IMR-90 (cell line): Measurements from ENCODE around the gene DNAJC12. TPM values are rescaled to one million over a fixed set of nuclear protein-coding genes. Genes with fewer than 3 reads are reported as not detected.

Source experiments
- ATAC-seq: fragments of 200-7000 bp; cut with Tn5 transposase; 2 replicates; pipeline ENCODE4 v1.9.1; 2020; ENCODE audit warnings: low read depth, mild to moderate bottlenecking, moderate library complexity
- BruUV-seq: library from RNA; stranded (reverse); fragments of 400-500 nt; replicated peaks from 2 replicates; lab custom pipeline; 2021; lab: Mats Ljungman, UMichigan
- CTCF ChIA-PET: fragments of 300-600 bp; formaldehyde crosslinking; extraction: SDS; loops from one replicate; lab custom pipeline; 2021; ENCODE audit warnings: antibody characterized with exemption; lab: Yijun Ruan, JAX
- POLR2A ChIA-PET: fragments of 300-600 bp; sonication (Branson Sonifier 250); formaldehyde crosslinking; loops from one replicate; lab custom pipeline; 2022; ENCODE audit warnings: antibody characterized with exemption; ENCODE audit not compliant: unreplicated experiment; lab: Charles Lee
- DNase-seq: peaks from one replicate; pipeline ENCODE4 v3.0.0; 2013
- H2AFZ ChIP-seq: replicated peaks from 2 replicates; pipeline ENCODE3; 2013; ENCODE audit warnings: low read length, mild to moderate bottlenecking; ENCODE audit not compliant: poor library complexity
- H2AK5ac ChIP-seq: 2 replicates; pipeline ENCODE4 v1.6.1; 2013; ENCODE audit warnings: low read depth, low read length, inconsistent platforms
- H2AK9ac ChIP-seq: replicated peaks from 2 replicates; pipeline ENCODE3; 2013; ENCODE audit warnings: mild to moderate bottlenecking, low read depth, low read length, moderate library complexity; ENCODE audit not compliant: poor library complexity
- H2BK120ac ChIP-seq: 2 replicates; pipeline ENCODE4 v1.6.1; 2013; ENCODE audit warnings: low read depth, low read length, inconsistent platforms
- H2BK15ac ChIP-seq: 3 replicates; pipeline ENCODE4 v1.6.1; 2013; ENCODE audit warnings: low read depth, low read length, inconsistent platforms
- H2BK20ac ChIP-seq: 2 replicates; pipeline ENCODE4 v1.6.1; 2013; ENCODE audit warnings: low read depth, mild to moderate bottlenecking, inconsistent platforms, low read length, moderate library complexity
- H2BK5ac ChIP-seq: 2 replicates; pipeline ENCODE4 v1.6.1; 2013; ENCODE audit warnings: mild to moderate bottlenecking, low read depth, low read length, inconsistent platforms; ENCODE audit not compliant: poor library complexity, severe bottlenecking
- H3K14ac ChIP-seq: replicated peaks from 2 replicates; pipeline ENCODE4 v1.6.1; 2013; ENCODE audit warnings: low read depth, low read length, inconsistent platforms
- H3K18ac ChIP-seq: 2 replicates; pipeline ENCODE4 v1.6.1; 2013; ENCODE audit warnings: low read depth, low read length, control low read depth
- H3K23ac ChIP-seq: 2 replicates; pipeline ENCODE4 v1.6.1; 2013; ENCODE audit warnings: low read depth, low read length, inconsistent platforms
- H3K27ac ChIP-seq: 2 replicates; pipeline ENCODE4 v1.5.1; 2013; ENCODE audit warnings: mild to moderate bottlenecking, control low read depth, low read length; ENCODE audit not compliant: insufficient read depth
- H3K27me3 ChIP-seq: 2 replicates; pipeline ENCODE4 v1.6.1; 2013; ENCODE audit warnings: low read length; ENCODE audit not compliant: control insufficient read depth, insufficient read depth
- H3K36me3 ChIP-seq: 2 replicates; pipeline ENCODE4 v1.6.1; 2013; ENCODE audit warnings: low read length, mixed read lengths; ENCODE audit not compliant: control insufficient read depth, insufficient read depth
- H3K4ac ChIP-seq: 2 replicates; pipeline ENCODE4 v1.6.1; 2013; ENCODE audit warnings: low read depth, low read length, inconsistent platforms
- H3K4me1 ChIP-seq: 2 replicates; pipeline ENCODE4 v1.6.1; 2013; ENCODE audit warnings: low read length, mixed read lengths; ENCODE audit not compliant: control insufficient read depth, insufficient read depth
- H3K4me2 ChIP-seq: 2 replicates; pipeline ENCODE4 v1.6.1; 2013; ENCODE audit warnings: low read depth, mild to moderate bottlenecking, control low read depth, low read length, moderate library complexity
- H3K4me3 ChIP-seq: 2 replicates; pipeline ENCODE4 v1.5.1; 2013; ENCODE audit warnings: low read depth, mild to moderate bottlenecking, control low read depth, low read length, moderate library complexity; ENCODE audit not compliant: insufficient read depth
- H3K56ac ChIP-seq: 2 replicates; pipeline ENCODE4 v1.6.1; 2013; ENCODE audit warnings: low read length, inconsistent platforms; ENCODE audit not compliant: insufficient read depth; ENCODE audit errors: extremely low read depth
- H3K79me1 ChIP-seq, 2 experiments: 2 replicates each; pipeline ENCODE4 v1.6.1; 2013; ENCODE audit warnings: low read length in 2 of 2, inconsistent platforms in 1 of 2, low read depth in 1 of 2
- H3K9ac ChIP-seq: 2 replicates; pipeline ENCODE4 v1.6.1; 2013; ENCODE audit warnings: low read depth, low read length, control low read depth
- H3K9me1 ChIP-seq: 2 replicates; pipeline ENCODE4 v1.6.1; 2013; ENCODE audit warnings: low read length, inconsistent platforms; ENCODE audit not compliant: insufficient read depth
- H3K9me3 ChIP-seq: 2 replicates; pipeline ENCODE4 v1.6.1; 2013; ENCODE audit warnings: low read length; ENCODE audit not compliant: control insufficient read depth, insufficient read depth
- H4K20me1 ChIP-seq: 2 replicates; pipeline ENCODE4 v1.6.1; 2013; ENCODE audit warnings: low read length, inconsistent platforms; ENCODE audit not compliant: insufficient read depth
- H4K5ac ChIP-seq: 2 replicates; pipeline ENCODE4 v1.6.1; 2013; ENCODE audit warnings: mild to moderate bottlenecking, low read depth, low read length, control low read depth
- H4K8ac ChIP-seq, 2 experiments: 2 replicates each; pipeline ENCODE4 v1.6.1; 2013; ENCODE audit warnings: low read depth in 2 of 2, low read length in 2 of 2, control low read depth in 1 of 2, inconsistent platforms in 1 of 2
- H4K91ac ChIP-seq: 2 replicates; pipeline ENCODE4 v1.6.1; 2013; ENCODE audit warnings: low read depth, low read length, inconsistent platforms; ENCODE audit not compliant: insufficient read depth
- BHLHE40 ChIP-seq: fragments of 150-350 bp; IDR thresholded peaks from 2 replicates; pipeline ENCODE4 v1.6.1; 2016; ENCODE audit warnings: mild to moderate bottlenecking, low read depth, low read length
- CEBPB ChIP-seq: IDR thresholded peaks from 2 replicates; pipeline ENCODE4 v1.6.1; 2012; ENCODE audit warnings: low read depth, low read length, improper control_type of control experiment
- FOS ChIP-seq: fragments of 150-350 bp; IDR thresholded peaks from 2 replicates; pipeline ENCODE4 v1.6.1; 2016; ENCODE audit warnings: low read depth, low read length
- MAFK ChIP-seq: IDR thresholded peaks from 2 replicates; pipeline ENCODE4 v1.6.1; 2012; ENCODE audit warnings: low read depth, low read length, improper control_type of control experiment
- MXI1 ChIP-seq: IDR thresholded peaks from 2 replicates; pipeline ENCODE4 v1.6.1; 2012; ENCODE audit warnings: low read depth, mild to moderate bottlenecking, low read length, moderate library complexity, borderline replicate concordance
- NFE2L2 ChIP-seq: fragments of 150-350 bp; IDR thresholded peaks from 2 replicates; pipeline ENCODE4 v1.6.1; 2016; ENCODE audit warnings: low read depth, mild to moderate bottlenecking, low read length
- POLR2A ChIP-seq: IDR thresholded peaks from 2 replicates; pipeline ENCODE4 v1.6.1; 2012; ENCODE audit warnings: mild to moderate bottlenecking, low read depth, low read length
- RAD21 ChIP-seq: IDR thresholded peaks from 2 replicates; pipeline ENCODE4 v1.6.1; 2012; ENCODE audit warnings: low read length, improper control_type of control experiment
- RCOR1 ChIP-seq: IDR thresholded peaks from 2 replicates; pipeline ENCODE4 v1.6.1; 2012; ENCODE audit warnings: mild to moderate bottlenecking, low read length, improper control_type of control experiment; ENCODE audit not compliant: insufficient replicate concordance
- SMC3 ChIP-seq: fragments of 150-350 bp; IDR thresholded peaks from 2 replicates; pipeline ENCODE4 v1.6.1; 2016; ENCODE audit warnings: low read depth, mild to moderate bottlenecking, antibody characterized with exemption, low read length, moderate library complexity
- WGBS, 2 experiments: methylation state at CpG; one replicate each; pipeline versions ENCODE4 v1.1.5 to v1.1.7; 2013; ENCODE audit warnings: missing lambda C conversion rate in 2 of 2; ENCODE audit not compliant: insufficient read length in 1 of 2; ENCODE audit errors: extremely low coverage in 2 of 2; 5-methylcytosine and 5-hydroxymethylcytosine counted together
- dilution Hi-C: fragments of 300-500 bp; cut with HindIII; formaldehyde crosslinking; loops from one replicate; pipeline ENCODE4 v1.14.3; 2018; ENCODE audit warnings: low sequenced_read_pairs; ENCODE audit not compliant: unreplicated experiment
- in situ Hi-C: fragments of 300-500 bp; cut with MboI; formaldehyde crosslinking; loops from 3 replicates; pipeline ENCODE4 v1.14.3; 2019; ENCODE audit warnings: low sequenced_read_pairs, inconsistent platforms, mixed read lengths
- intact Hi-C: fragments of 100-400 bp; cut with micrococcal nuclease; formaldehyde crosslinking; loops from 2 replicates; pipeline ENCODE4 v1.10.0; 2022
- polyA plus RNA-seq, 3 experiments: library from polyadenylated mRNA; depleted of rRNA; stranded (reverse); fragments of >200 nt; gene quantifications; 2 replicates each; pipeline ENCODE4 v1.2.3, GENCODE V29; 2012; ENCODE audit warnings: low replicate concordance in 1 of 3
- total RNA-seq: library from RNA; depleted of rRNA; stranded (reverse); fragments of >200 nt; gene quantifications from 2 replicates; pipeline ENCODE4 v1.2.3, GENCODE V29; 2012
- TF ChIP-seq, protein P1 (sequence below): conservative IDR thresholded peaks from 2 replicates; pipeline ENCODE4 v1.5.1; 2012; ENCODE audit warnings: mild to moderate bottlenecking, low read depth, low read length, improper control_type of control experiment
- TF ChIP-seq, protein P2 (sequence below): fragments of 150-350 bp; IDR thresholded peaks from 2 replicates; pipeline ENCODE4 v1.6.1; 2017; ENCODE audit warnings: mild to moderate bottlenecking, antibody characterized with exemption, low read length, low read depth

Gene DNAJC12
- total and polyA plus RNA-seq, 2 of the 4 experiments (the other 2 are of a cell fraction), result 2.3 to 2.9 TPM

DNA sequence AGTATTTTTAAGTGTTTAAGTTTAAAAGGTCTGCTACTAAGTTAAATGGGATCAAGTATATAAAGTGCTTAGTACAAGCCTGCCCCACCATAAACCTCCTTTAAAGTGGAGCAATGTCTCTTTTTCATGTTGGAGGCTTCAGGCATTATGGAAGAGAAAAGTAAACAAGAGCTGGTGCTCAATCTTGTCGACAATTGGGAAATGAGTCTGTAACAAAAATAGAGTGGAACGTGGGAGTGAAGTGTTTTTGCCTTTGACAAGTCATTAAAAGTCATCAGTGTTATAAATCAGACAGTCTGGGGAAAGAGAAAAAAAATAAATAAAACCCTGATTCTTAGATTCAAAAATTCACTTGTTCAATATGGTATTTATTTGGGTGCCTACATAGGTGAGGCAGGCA is 44.7 kb downstream of the DNAJC12 start:
- H4K8ac ChIP-seq, result no peak overlapping the region
- no TSS peak for BruUV-seq
- no peak overlapping the region for H2BK20ac ChIP-seq
- TF ChIP-seq MXI1 (no peak), RAD21 (no peak), CEBPB (no peak), MAFK (no peak), FOS (no peak), RCOR1 (no peak), SMC3 (no peak), NFE2L2 (no peak), BHLHE40 (no peak), POLR2A (no peak)
- TF ChIP-seq, protein P1, sequence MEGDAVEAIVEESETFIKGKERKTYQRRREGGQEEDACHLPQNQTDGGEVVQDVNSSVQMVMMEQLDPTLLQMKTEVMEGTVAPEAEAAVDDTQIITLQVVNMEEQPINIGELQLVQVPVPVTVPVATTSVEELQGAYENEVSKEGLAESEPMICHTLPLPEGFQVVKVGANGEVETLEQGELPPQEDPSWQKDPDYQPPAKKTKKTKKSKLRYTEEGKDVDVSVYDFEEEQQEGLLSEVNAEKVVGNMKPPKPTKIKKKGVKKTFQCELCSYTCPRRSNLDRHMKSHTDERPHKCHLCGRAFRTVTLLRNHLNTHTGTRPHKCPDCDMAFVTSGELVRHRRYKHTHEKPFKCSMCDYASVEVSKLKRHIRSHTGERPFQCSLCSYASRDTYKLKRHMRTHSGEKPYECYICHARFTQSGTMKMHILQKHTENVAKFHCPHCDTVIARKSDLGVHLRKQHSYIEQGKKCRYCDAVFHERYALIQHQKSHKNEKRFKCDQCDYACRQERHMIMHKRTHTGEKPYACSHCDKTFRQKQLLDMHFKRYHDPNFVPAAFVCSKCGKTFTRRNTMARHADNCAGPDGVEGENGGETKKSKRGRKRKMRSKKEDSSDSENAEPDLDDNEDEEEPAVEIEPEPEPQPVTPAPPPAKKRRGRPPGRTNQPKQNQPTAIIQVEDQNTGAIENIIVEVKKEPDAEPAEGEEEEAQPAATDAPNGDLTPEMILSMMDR, result no peak
- TF ChIP-seq, protein P2, sequence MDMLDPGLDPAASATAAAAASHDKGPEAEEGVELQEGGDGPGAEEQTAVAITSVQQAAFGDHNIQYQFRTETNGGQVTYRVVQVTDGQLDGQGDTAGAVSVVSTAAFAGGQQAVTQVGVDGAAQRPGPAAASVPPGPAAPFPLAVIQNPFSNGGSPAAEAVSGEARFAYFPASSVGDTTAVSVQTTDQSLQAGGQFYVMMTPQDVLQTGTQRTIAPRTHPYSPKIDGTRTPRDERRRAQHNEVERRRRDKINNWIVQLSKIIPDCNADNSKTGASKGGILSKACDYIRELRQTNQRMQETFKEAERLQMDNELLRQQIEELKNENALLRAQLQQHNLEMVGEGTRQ, result no peak
- no peak for ATAC-seq
- no peak overlapping the region for H3K23ac ChIP-seq
- no peak overlapping the region for H2BK15ac ChIP-seq
- no peak overlapping the region for H4K5ac ChIP-seq
- CTCF ChIA-PET, result no interaction called here
- no peak overlapping the region for H3K56ac ChIP-seq
- intact Hi-C loops, result no loop called here
- H3K4me2 ChIP-seq, result no peak overlapping the region
- dilution Hi-C loops, result no loop called here
- no peak overlapping the region for H3K9ac ChIP-seq
- no peak overlapping the region for H3K4me3 ChIP-seq
- no peaks in the 10 kb centered on the region for H4K20me1 ChIP-seq
- no peak overlapping the region for H2AK9ac ChIP-seq
- H3K14ac ChIP-seq, result no peak overlapping the region
- H2AK5ac ChIP-seq, result no peak overlapping the region
- no peaks in the 10 kb centered on the region for H3K27me3 ChIP-seq
- no peaks in the 10 kb centered on the region for H3K9me3 ChIP-seq
- in situ Hi-C loops, result no loop called here
- H3K36me3 ChIP-seq, result no peaks in the 10 kb centered on the region
- no peak overlapping the region for H3K18ac ChIP-seq
- no peaks in the 10 kb centered on the region for H3K79me1 ChIP-seq
- no peak overlapping the region for H3K27ac ChIP-seq
- no peak overlapping the region for H3K4ac ChIP-seq
- peaks cover 2% of the 10 kb centered on the region; the same call in 1 of the 2 replicates for H3K4me1 ChIP-seq
- DNase-seq, result no peak
- no peak overlapping the region for H2BK120ac ChIP-seq
- no peaks in the 10 kb centered on the region; the same call in 1 of the 2 replicates for H3K9me1 ChIP-seq
- 20% methylated on average over 1 of the region's 2 CpGs; no CpG with 5 or more reads in 1 of the 2 experiments for WGBS, 2 experiments
- H4K91ac ChIP-seq, result no peak overlapping the region
- H2BK5ac ChIP-seq, result no peak overlapping the region
- H2AFZ ChIP-seq, result no peak overlapping the region
- POLR2A ChIA-PET, result no interaction called here
